A549 (cell line): ENCODE measurements around the gene HDAC10. TPM values are rescaled to one million over a fixed set of nuclear protein-coding genes. Genes with fewer than 3 reads are reported as not detected.

Source experiments
- ATAC-seq, 2 experiments: fragments of 200-7000 bp in 1 of 2; fragments of >200 bp in 1 of 2; cut with Nextera tagmentation in 1 of 2; cut with Tn5 transposase in 1 of 2; 3 replicates each; pipeline versions ENCODE4 v1.8.0 to v1.9.1; 2018 to 2020; ENCODE audit warnings: mild to moderate bottlenecking in 1 of 2, moderate library complexity in 1 of 2
- CTCF ChIA-PET: fragments of 300-600 bp; sonication (Branson Sonifier 250); formaldehyde crosslinking; extraction: SDS; loops from one replicate; lab custom pipeline; 2021; ENCODE audit warnings: antibody characterized with exemption, inconsistent platforms; lab: Yijun Ruan, JAX
- POLR2A ChIA-PET: fragments of 350-600 bp; formaldehyde crosslinking; extraction: SDS; loops from one replicate; lab custom pipeline; 2021; ENCODE audit warnings: antibody characterized with exemption, inconsistent platforms; lab: Yijun Ruan, JAX
- DNase-seq, 2 experiments: peaks; one replicate each; pipeline versions ENCODE4 v3.0.0 to v3.0.0-alpha.2; 2011 to 2016; ENCODE audit warnings: low read depth in 1 of 2, low spot score in 1 of 2
- FAIRE-seq: peaks from 2 replicates; lab custom pipeline; 2011; peaks lifted over from hg19 to GRCh38; lab: Jason Lieb, UNC
- H3K27ac ChIP-seq, 2 experiments: fragments of >200 bp; sonication (Bioruptor Twin); formaldehyde crosslinking; 3 replicates each; pipeline ENCODE4 v1.5.1; 2016 to 2017
- H3K4me1 ChIP-seq: fragments of >200 bp; sonication (Bioruptor Twin); formaldehyde crosslinking; 3 replicates; pipeline ENCODE4 v1.6.1; 2016
- H3K4me2 ChIP-seq: fragments of >200 bp; sonication (Bioruptor Twin); formaldehyde crosslinking; 3 replicates; pipeline ENCODE4 v1.6.1; 2016
- H3K4me3 ChIP-seq: fragments of >200 bp; sonication (Bioruptor Twin); formaldehyde crosslinking; 3 replicates; pipeline ENCODE4 v1.5.1; 2016
- H3K9me3 ChIP-seq: fragments of >200 bp; sonication (Bioruptor Twin); formaldehyde crosslinking; 3 replicates; pipeline ENCODE4 v1.6.1; 2016
- EHF ChIP-seq: fragments of 250-450 bp; sonication (Bioruptor Pico); IDR thresholded peaks from 2 replicates; pipeline ENCODE4 v1.5.0; 2020; ENCODE audit warnings: mild to moderate bottlenecking
- FOSL2 ChIP-seq, 2 experiments: fragments of 450-650 bp in 1 of 2; fragments of >200 bp in 1 of 2; sonication (Bioruptor Twin) in 1 of 2; formaldehyde crosslinking; IDR thresholded peaks; 2 replicates each; pipeline versions ENCODE4 v1.5.0 to v1.6.1; 2016 to 2020; ENCODE audit warnings: mild to moderate bottlenecking in 1 of 2, moderate library complexity in 1 of 2
- HMGXB4 ChIP-seq: fragments of 250-450 bp; sonication (Bioruptor Pico); IDR thresholded peaks from 2 replicates; pipeline ENCODE4 v1.5.0; 2021; ENCODE audit warnings: mild to moderate bottlenecking, moderate library complexity, borderline replicate concordance
- HOXB5 ChIP-seq: fragments of 250-450 bp; sonication (Bioruptor Pico); IDR thresholded peaks from 2 replicates; pipeline ENCODE4 v1.5.0; 2020; ENCODE audit warnings: mild to moderate bottlenecking, moderate library complexity
- JUNB ChIP-seq: fragments of >200 bp; sonication (Bioruptor Twin); formaldehyde crosslinking; IDR thresholded peaks from 2 replicates; pipeline ENCODE4 v1.6.1; 2016
- MAZ ChIP-seq: fragments of 150-350 bp; IDR thresholded peaks from 2 replicates; pipeline ENCODE4 v1.6.1; 2014; ENCODE audit warnings: antibody characterized with exemption, low read depth, low read length, borderline replicate concordance
- PBX3 ChIP-seq: IDR thresholded peaks from 2 replicates; pipeline ENCODE4 v1.6.1; 2012
- RCOR1 ChIP-seq: fragments of 150-350 bp; IDR thresholded peaks from 2 replicates; pipeline ENCODE4 v1.6.1; 2014; ENCODE audit warnings: antibody characterized with exemption, low read length, low read depth
- ZSCAN20 ChIP-seq: fragments of 250-450 bp; sonication (Bioruptor Pico); IDR thresholded peaks from 2 replicates; pipeline ENCODE4 v1.8.0; 2022; ENCODE audit warnings: mild to moderate bottlenecking, moderate library complexity
- WGBS: methylation state at CpG from one replicate; pipeline ENCODE4 v1.1.6; 2017; ENCODE audit errors: missing lambda C conversion rate; 5-methylcytosine and 5-hydroxymethylcytosine counted together
- polyA plus RNA-seq, 4 experiments: library from polyadenylated mRNA; depleted of rRNA in 3 of 4; stranded (reverse); fragments of >200 nt; fragmentation: RNase III in 1 of 4; extraction: RNeasy Plus Mini Kit Qiagen cat#74134 plus additional on column Dnase treatment in 1 of 4; gene quantifications; 2 replicates in 3 of 4; 3 replicates in 1 of 4; pipeline ENCODE4 v1.2.3, GENCODE V29; 2011 to 2017

The HDAC10 gene
- polyA plus RNA-seq, 2 of the 4 experiments (the other 2 are of a cell fraction), result 2.4 to 12.0 TPM

- peak in 1 of 2 experiments; percentile 62 for DNase-seq
- H3K27ac ChIP-seq, result peak overlapping the region; percentile 92 to 94
- 21% methylated on average over 3 of the region's 42 CpGs for WGBS
Observed at GRCh38 chr22:50293441-50294318, 42.6 kb upstream of the HDAC10 start.

GRCh38 chr22:50292643-50293440, 41.8 kb upstream of the HDAC10 start:
- Histone ChIP-seq H3K27ac (peak overlapping the region; percentile 92 to 94), H3K4me2 (peak overlapping the region; percentile 92)
- no CpG with 5 or more reads among the region's 29 CpGs for WGBS
- TF ChIP-seq HOXB5 (CRISPR knock-in tag) (no peak), EHF (no peak)
- TF ChIP-seq, all 56 proteins: peak for 0
- Histone ChIP-seq H3K4me1 (peaks cover 43% of the 10 kb centered on the region), H3K4me3 (peak overlapping the region; percentile 35), H3K9me3 (no peaks in the 10 kb centered on the region)
- FAIRE-seq (no peak), DNase-seq (no peak), ATAC-seq (peak; percentile 32 to 60)
- CTCF ChIA-PET, result interaction anchor here (1.0 to 5.2 kb wide), 6 partner anchors 14 to 50 kb away, joined by 4 to 35 read pairs (median 5); partner anchors contain the start of genes DENND6B and PLXNB2
- POLR2A ChIA-PET, result interaction anchor here (0.6 to 2.4 kb wide), 4 partner anchors 10 to 30 kb away, joined by 3 to 11 read pairs (median 3); no protein-coding TSS in a partner anchor

More at GRCh38 chr22:50293441-50294318, 42.6 kb upstream of the HDAC10 start:
- Histone ChIP-seq H3K4me2 (peak overlapping the region; percentile 92), H3K9me3 (no peaks in the 10 kb centered on the region), H3K4me3 (peak overlapping the region; percentile 35), H3K4me1 (peaks cover 48% of the 10 kb centered on the region)
- POLR2A ChIA-PET, result interaction anchor here (0.6 to 2.4 kb wide), 5 partner anchors 11 to 180 kb away, joined by 3 to 11 read pairs (median 3); no protein-coding TSS in a partner anchor
- peak; percentile 71 to 84 for ATAC-seq
- TF ChIP-seq JUNB (no peak), PBX3 (0 out of 2 replicates have a peak, but pooled peaks have one; percentile 31)
- no peak for FAIRE-seq
- CTCF ChIA-PET, result interaction anchor here (0.8 to 5.2 kb wide), 11 partner anchors 9 to 327 kb away, joined by 3 to 35 read pairs (median 4); partner anchors contain the start of gene DENND6B

GRCh38 chr22:50289942-50290630, 39.0 kb upstream of the HDAC10 start:
- 96% methylated on average over 9 of the region's 37 CpGs for WGBS

More at GRCh38 chr22:50289942-50290630, 39.0 kb upstream of the HDAC10 start:
- H3K4me1 ChIP-seq, result peaks cover 25% of the 10 kb centered on the region
- POLR2A ChIA-PET, result no interaction called here
- H3K4me2 ChIP-seq, result no peak overlapping the region
- CTCF ChIA-PET, result interaction anchor here (0.9 to 5.2 kb wide), 5 partner anchors 14 to 52 kb away, joined by 3 to 35 read pairs (median 4); no protein-coding TSS in a partner anchor
- ATAC-seq, result no peak
- H3K9me3 ChIP-seq, result no peaks in the 10 kb centered on the region
- H3K27ac ChIP-seq, result no peak overlapping the region
- H3K4me3 ChIP-seq, result no peak overlapping the region
- no peak for FAIRE-seq
- TF ChIP-seq RCOR1, result no peak
- TF ChIP-seq ZSCAN20 (CRISPR knock-in tag), result no peak
- no peak for TF ChIP-seq HMGXB4 (CRISPR knock-in tag)
- no peak for TF ChIP-seq FOSL2 (IDR thresholded peaks at IDR 0.05)
- no peak for TF ChIP-seq FOSL2 (CRISPR knock-in tag; IDR thresholded peaks at IDR 0.05)
- no peak for TF ChIP-seq MAZ
- DNase-seq, result no peak
